ENCODE data around the gene DUSP23. TPM values are rescaled to one million over a fixed set of nuclear protein-coding genes. Genes with fewer than 3 reads are reported as not detected.

Gene DUSP23
- total and polyA plus RNA-seq, 4 donors, result 25.8 to 244 (median 110) TPM

DNA sequence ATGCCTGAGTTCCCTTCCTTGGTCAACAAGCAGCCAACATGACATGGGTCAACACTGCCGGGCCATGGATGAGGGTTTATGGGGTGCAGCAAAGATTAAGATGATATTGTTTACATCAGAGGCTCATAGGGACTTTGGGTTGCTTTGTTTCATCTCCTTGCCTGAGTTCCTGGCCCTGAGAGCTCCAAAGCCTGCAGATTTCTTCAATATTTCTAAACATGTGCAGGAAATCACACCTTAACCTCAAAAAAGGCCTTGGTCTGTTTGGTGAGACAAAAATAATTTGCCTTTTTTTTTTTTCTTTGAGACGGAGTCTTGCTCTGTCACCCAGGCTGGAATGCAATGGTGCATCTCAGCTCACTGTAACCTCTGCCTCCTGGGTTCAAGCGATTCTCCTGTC lies 46.8 kb downstream of the DUSP23 start:
- DNase-seq (no peak), ATAC-seq (ENCODE audit: insufficient read depth, low FRiP score) (no peak)
- peak overlapping the region in 1 of 2 donors; percentile 15 for H3K27ac ChIP-seq (ENCODE audit: low read depth in 1 of 2, low read length in 1 of 2)
- H3K9me3 ChIP-seq (ENCODE audit: control insufficient read depth in 4 of 4, insufficient read depth in 3 of 4, low read length in 3 of 4), result no peaks in the 10 kb centered on the region
- H3K9ac ChIP-seq (ENCODE audit: insufficient read depth in 1 of 2, low read length in 2 of 2), result no peak overlapping the region
- H3K27me3 ChIP-seq (ENCODE audit: control insufficient read depth in 3 of 3, insufficient read depth in 3 of 3, low read length in 2 of 3), result peaks cover 0 to 2% (median 0%) of the 10 kb centered on the region in 3 donors
- no peak overlapping the region for H3K4me3 ChIP-seq
- no peaks in the 10 kb centered on the region for H3K36me3 ChIP-seq (ENCODE audit: control insufficient read depth in 4 of 4, insufficient read depth in 4 of 4, low read length in 4 of 4)
- TF ChIP-seq, protein P1, sequence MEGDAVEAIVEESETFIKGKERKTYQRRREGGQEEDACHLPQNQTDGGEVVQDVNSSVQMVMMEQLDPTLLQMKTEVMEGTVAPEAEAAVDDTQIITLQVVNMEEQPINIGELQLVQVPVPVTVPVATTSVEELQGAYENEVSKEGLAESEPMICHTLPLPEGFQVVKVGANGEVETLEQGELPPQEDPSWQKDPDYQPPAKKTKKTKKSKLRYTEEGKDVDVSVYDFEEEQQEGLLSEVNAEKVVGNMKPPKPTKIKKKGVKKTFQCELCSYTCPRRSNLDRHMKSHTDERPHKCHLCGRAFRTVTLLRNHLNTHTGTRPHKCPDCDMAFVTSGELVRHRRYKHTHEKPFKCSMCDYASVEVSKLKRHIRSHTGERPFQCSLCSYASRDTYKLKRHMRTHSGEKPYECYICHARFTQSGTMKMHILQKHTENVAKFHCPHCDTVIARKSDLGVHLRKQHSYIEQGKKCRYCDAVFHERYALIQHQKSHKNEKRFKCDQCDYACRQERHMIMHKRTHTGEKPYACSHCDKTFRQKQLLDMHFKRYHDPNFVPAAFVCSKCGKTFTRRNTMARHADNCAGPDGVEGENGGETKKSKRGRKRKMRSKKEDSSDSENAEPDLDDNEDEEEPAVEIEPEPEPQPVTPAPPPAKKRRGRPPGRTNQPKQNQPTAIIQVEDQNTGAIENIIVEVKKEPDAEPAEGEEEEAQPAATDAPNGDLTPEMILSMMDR (IDR thresholded peaks at IDR 0.05; ENCODE audit: control extremely low read depth, extremely low read depth), result no peak
- WGBS, 2 donors, result 84 to 85% methylated on average over 3 of the region's 3 CpGs
- H3K4me1 ChIP-seq (ENCODE audit: control insufficient read depth in 5 of 5, insufficient read depth in 5 of 5, low read length in 5 of 5), result peaks cover 0 to 23% (median 0%) of the 10 kb centered on the region in 5 donors

DNA sequence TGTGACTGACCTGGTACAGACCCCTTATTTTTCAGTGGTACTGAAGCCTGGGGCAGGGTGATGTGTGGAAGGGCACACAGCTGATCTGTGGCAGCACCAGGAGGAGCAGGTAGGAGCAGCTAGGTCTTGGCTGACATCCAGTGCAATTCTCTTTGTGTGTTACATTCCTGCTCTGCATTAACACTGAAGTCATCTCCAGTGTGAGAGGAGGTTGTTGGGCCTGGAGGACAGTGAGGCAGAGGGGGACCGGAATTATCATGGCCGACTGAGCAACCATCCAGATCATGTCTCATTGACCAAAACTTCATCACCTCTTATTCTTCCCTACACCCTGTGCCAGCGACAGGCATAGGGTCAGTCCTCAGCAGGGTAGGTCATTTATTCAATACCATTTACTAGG lies 47.4 kb downstream of the DUSP23 start:
- no peaks in the 10 kb centered on the region for H3K27me3 ChIP-seq (ENCODE audit: control insufficient read depth in 3 of 3, insufficient read depth in 3 of 3, low read length in 2 of 3)
- H3K4me1 ChIP-seq (ENCODE audit: control insufficient read depth in 5 of 5, insufficient read depth in 5 of 5, low read length in 5 of 5), result peaks cover 0 to 23% (median 0%) of the 10 kb centered on the region in 5 donors
- no peak for ATAC-seq (ENCODE audit: insufficient read depth, low FRiP score)
- H3K9me3 ChIP-seq (ENCODE audit: control insufficient read depth in 4 of 4, insufficient read depth in 3 of 4, low read length in 3 of 4), result no peaks in the 10 kb centered on the region
- H3K36me3 ChIP-seq (ENCODE audit: control insufficient read depth in 4 of 4, insufficient read depth in 4 of 4, low read length in 4 of 4), result no peaks in the 10 kb centered on the region
- H3K9ac ChIP-seq (ENCODE audit: insufficient read depth in 1 of 2, low read length in 2 of 2), result no peak overlapping the region
- no peak for DNase-seq
- WGBS, 2 donors, result 78 to 95% methylated on average over 3 of the region's 3 CpGs
- TF ChIP-seq, protein P1 (IDR thresholded peaks at IDR 0.05; ENCODE audit: control extremely low read depth, extremely low read depth), result no peak
- H3K27ac ChIP-seq (ENCODE audit: low read depth in 1 of 2, low read length in 1 of 2), result no peak overlapping the region
- H3K4me3 ChIP-seq, result no peak overlapping the region

DNA sequence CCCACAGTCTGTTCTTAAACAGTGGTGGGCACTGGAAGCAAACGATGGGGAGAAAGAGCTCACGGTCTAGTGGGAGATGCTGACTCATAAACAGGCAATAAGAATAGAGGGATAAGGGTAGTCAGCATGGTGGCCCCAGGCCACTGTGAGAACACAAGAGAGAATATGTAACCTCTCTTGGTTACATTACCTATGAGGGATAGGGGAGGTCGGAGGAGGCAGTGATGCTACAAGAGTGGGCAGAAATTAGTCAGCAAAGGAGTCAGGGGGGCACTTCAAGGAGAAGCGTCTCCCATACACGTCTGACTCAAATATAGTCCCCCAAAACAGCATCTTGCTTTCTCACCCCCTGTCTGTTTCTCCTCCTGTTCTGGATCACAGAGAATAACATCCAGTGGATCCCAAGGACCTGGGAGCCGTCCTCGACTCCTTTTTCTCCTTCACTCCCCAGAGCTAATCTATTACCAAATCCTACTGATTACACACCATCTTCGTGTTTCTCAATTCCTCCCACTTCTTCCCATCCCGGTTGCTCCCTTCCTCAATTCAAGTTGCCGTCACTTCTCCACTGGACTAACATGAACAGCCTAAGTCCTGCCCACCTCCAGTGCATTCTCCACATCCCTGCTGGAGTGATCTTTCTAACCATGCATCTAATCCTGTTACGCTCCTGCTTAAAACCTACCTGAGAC lies 48.0 kb downstream of the DUSP23 start:
- Histone ChIP-seq H3K27me3 (ENCODE audit: control insufficient read depth in 3 of 3, insufficient read depth in 3 of 3, low read length in 2 of 3) (no peaks in the 10 kb centered on the region), H3K4me3 (no peak overlapping the region), H3K27ac (ENCODE audit: low read depth in 1 of 2, low read length in 1 of 2) (no peak overlapping the region), H3K9ac (ENCODE audit: insufficient read depth in 1 of 2, low read length in 2 of 2) (no peak overlapping the region), H3K4me1 (ENCODE audit: control insufficient read depth in 5 of 5, insufficient read depth in 5 of 5, low read length in 5 of 5) (peaks cover 0 to 23% (median 0%) of the 10 kb centered on the region in 5 donors), H3K36me3 (ENCODE audit: control insufficient read depth in 4 of 4, insufficient read depth in 4 of 4, low read length in 4 of 4) (no peaks in the 10 kb centered on the region), H3K9me3 (ENCODE audit: control insufficient read depth in 4 of 4, insufficient read depth in 3 of 4, low read length in 3 of 4) (no peaks in the 10 kb centered on the region)
- WGBS, 2 donors, result 62 to 77% methylated on average over 11 of the region's 11 CpGs
- no peak for ATAC-seq (ENCODE audit: insufficient read depth, low FRiP score)
- TF ChIP-seq, protein P1 (IDR thresholded peaks at IDR 0.05; ENCODE audit: control extremely low read depth, extremely low read depth), result no peak
- no peak for DNase-seq
